Type B pancreatic cell (in vitro differentiated cells): ENCODE results near the gene DGUOK. TPM values are rescaled to one million over a fixed set of nuclear protein-coding genes. Genes with fewer than 3 reads are reported as not detected.

ENCODE experiments used
- DNase-seq: peaks from one replicate; pipeline ENCODE4 v3.0.0; 2021; ENCODE audit warnings: mixed read lengths; ENCODE audit not compliant: unreplicated experiment; ENCODE audit errors: extremely low spot score
- H3K27ac Mint-ChIP-seq: 2 replicates; pipeline ENCODE4 v1.8.0; 2021; ENCODE audit warnings: mild to moderate bottlenecking, mixed read lengths
- H3K27me3 Mint-ChIP-seq: 2 replicates; pipeline ENCODE4 v1.8.0; 2021; ENCODE audit warnings: mixed read lengths
- H3K36me3 Mint-ChIP-seq: 2 replicates; pipeline ENCODE4 v1.8.0; 2021; ENCODE audit warnings: mixed read lengths
- H3K4me1 Mint-ChIP-seq: one replicate; pipeline ENCODE4 v1.8.0; 2021; ENCODE audit warnings: mixed read lengths; ENCODE audit not compliant: unreplicated experiment
- H3K4me3 Mint-ChIP-seq: 2 replicates; pipeline ENCODE4 v1.8.0; 2021; ENCODE audit warnings: mild to moderate bottlenecking, mixed read lengths
- H3K9me3 Mint-ChIP-seq: 2 replicates; pipeline ENCODE4 v1.8.0; 2021; ENCODE audit warnings: mixed read lengths
- CTCF ChIP-seq: fragments of 200-600 bp; sonication (generic); conservative IDR thresholded peaks from 2 replicates; pipeline ENCODE4 v1.5.0; 2021; ENCODE audit warnings: antibody characterized with exemption, mild to moderate bottlenecking
- total RNA-seq: library from RNA; stranded (reverse); gene quantifications from 2 replicates; pipeline ENCODE4 v1.2.1, GENCODE V29; 2021; ENCODE audit warnings: low replicate concordance

DGUOK gene
- total RNA-seq, 1 donor from 2014 or later = 73.4 TPM

GRCh38 chr2:73925853-73926492 is 707 bp upstream of the DGUOK start:
- Mint-ChIP-seq H3K36me3 (peaks cover 10% of the 10 kb centered on the region), H3K4me1 (peaks cover 33% of the 10 kb centered on the region), H3K9me3 (no peaks in the 10 kb centered on the region), H3K27me3 (peaks cover 28% of the 10 kb centered on the region), H3K4me3 (peak overlapping the region; percentile 92), H3K27ac (peak overlapping the region; percentile 100)
- DNase-seq = no peak
- no peak for TF ChIP-seq CTCF

- Mint-ChIP-seq H3K36me3 (peaks cover 15% of the 10 kb centered on the region), H3K4me3 (peak overlapping the region; percentile 92), H3K27me3 (peaks cover 18% of the 10 kb centered on the region), H3K4me1 (peaks cover 45% of the 10 kb centered on the region), H3K27ac (peak overlapping the region; percentile 100), H3K9me3 (no peaks in the 10 kb centered on the region)
- no peak for DNase-seq
- no peak for TF ChIP-seq CTCF
Observed at GRCh38 chr2:73927344-73927743, 664 bp downstream of the DGUOK start.

- TF ChIP-seq CTCF = no peak
- peaks cover 18% of the 10 kb centered on the region for H3K36me3 Mint-ChIP-seq
Observed at GRCh38 chr2:73928963-73929347, 2.3 kb downstream of the DGUOK start.

GRCh38 chr2:73930386-73930785 is 3.7 kb downstream of the DGUOK start:
- TF ChIP-seq CTCF = no peak
- Mint-ChIP-seq H3K9me3 (no peaks in the 10 kb centered on the region), H3K27me3 (peaks cover 3% of the 10 kb centered on the region), H3K27ac (peak overlapping the region; percentile 69), H3K4me3 (no peak overlapping the region), H3K4me1 (peaks cover 56% of the 10 kb centered on the region), H3K36me3 (peaks cover 18% of the 10 kb centered on the region)
- no peak for DNase-seq

More at GRCh38 chr2:73928963-73929347, 2.3 kb downstream of the DGUOK start:
- DNase-seq = no peak
- Mint-ChIP-seq H3K4me1 (peaks cover 52% of the 10 kb centered on the region), H3K4me3 (peak overlapping the region; percentile 67), H3K27ac (peak overlapping the region; percentile 69), H3K27me3 (peaks cover 4% of the 10 kb centered on the region), H3K9me3 (no peaks in the 10 kb centered on the region)

- peaks cover 49% of the 10 kb centered on the region for H3K4me1 Mint-ChIP-seq
- peak overlapping the region; percentile 13 for H3K4me3 Mint-ChIP-seq
- H3K27ac Mint-ChIP-seq = no peak overlapping the region
Observed at GRCh38 chr2:73931531-73932500, 5.1 kb downstream of the DGUOK start.

More at GRCh38 chr2:73931531-73932500, 5.1 kb downstream of the DGUOK start:
- no peak for DNase-seq
- Mint-ChIP-seq H3K36me3 (peaks cover 21% of the 10 kb centered on the region), H3K27me3 (no peaks in the 10 kb centered on the region), H3K9me3 (no peaks in the 10 kb centered on the region)
- TF ChIP-seq CTCF = no peak
